ENCODE measurements around the gene ZNFX1. TPM values are rescaled to one million over a fixed set of nuclear protein-coding genes. Genes with fewer than 3 reads are reported as not detected.
"Not testable (repeated sequence)": the region's sequence is repeated elsewhere in the genome, so short reads cannot be mapped to it uniquely, and the experiment has no call there.

The ZNFX1 gene
- total and polyA plus RNA-seq, 5 donors, result 7.9 to 25.9 (median 22.7) TPM

- DNase-seq (no peak), ATAC-seq (no peak)
- H3K4me3 ChIP-seq (ENCODE audit: low read length), result no peak overlapping the region
- no peaks in the 10 kb centered on the region for H3K4me1 ChIP-seq (ENCODE audit: control insufficient read depth, insufficient read depth, low read length)
- H3K9me3 ChIP-seq (ENCODE audit: control insufficient read depth, low read length), result no peaks in the 10 kb centered on the region
- no peak overlapping the region for H3K27ac ChIP-seq (ENCODE audit: low read length)
- intact Hi-C loops (cut with DNase I), result no loop called here
- WGBS, result 89% methylated on average over 7 of the region's 7 CpGs
- no peaks in the 10 kb centered on the region for H3K27me3 ChIP-seq (ENCODE audit: control insufficient read depth, insufficient read depth)
Measured at GRCh38 chr20:49203011-49203410, 74.8 kb downstream of the ZNFX1 start.

GRCh38 chr20:49199729-49200293 lies 78.0 kb downstream of the ZNFX1 start:
- no peaks in the 10 kb centered on the region for H3K27me3 ChIP-seq (ENCODE audit: control insufficient read depth, insufficient read depth)
- WGBS, result 92% methylated on average over 4 of the region's 4 CpGs
- no peak overlapping the region for H3K4me3 ChIP-seq (ENCODE audit: low read length)
- intact Hi-C loops (cut with DNase I), result no loop called here
- H3K27ac ChIP-seq (ENCODE audit: low read length), result no peak overlapping the region
- H3K4me1 ChIP-seq (ENCODE audit: control insufficient read depth, insufficient read depth, low read length), result no peaks in the 10 kb centered on the region
- no peak for DNase-seq
- H3K9me3 ChIP-seq (ENCODE audit: control insufficient read depth, low read length), result no peaks in the 10 kb centered on the region
- ATAC-seq, result no peak

GRCh38 chr20:49192944-49193518 lies 84.8 kb downstream of the ZNFX1 start:
- H3K4me1 ChIP-seq (ENCODE audit: control insufficient read depth, insufficient read depth, low read length); intact Hi-C loops (cut with DNase I); H3K27me3 ChIP-seq (ENCODE audit: control insufficient read depth, insufficient read depth); H3K9me3 ChIP-seq (ENCODE audit: control insufficient read depth, low read length); H3K27ac ChIP-seq (ENCODE audit: low read length); ATAC-seq; H3K4me3 ChIP-seq (ENCODE audit: low read length); DNase-seq: not testable (repeated sequence)
- 85% methylated on average over 11 of the region's 11 CpGs for WGBS

Other genes starting within 250 kb of the ZNFX1 start
- gene CSE1L, start 231.7 kb downstream of the ZNFX1 start, total RNA-seq, result 10 to 100 TPM; 28.7 to 39.3 (median 34.3) TPM
- gene CSE1L, start 231.7 kb downstream of the ZNFX1 start, polyA plus RNA-seq, result 24.6 TPM
- 10 to 100 TPM; 53.3 to 65.1 (median 58.8) TPM for gene STAU1, start 89.7 kb downstream of the ZNFX1 start, total RNA-seq
- 33.2 TPM for gene STAU1, start 89.7 kb downstream of the ZNFX1 start, polyA plus RNA-seq
- 10 to 100 TPM; 13.0 to 17.5 (median 15.4) TPM for gene DDX27, start 58.6 kb downstream of the ZNFX1 start, total RNA-seq
- gene DDX27, start 58.6 kb downstream of the ZNFX1 start, polyA plus RNA-seq, result 16.9 TPM
- 1 to 10 TPM in 2 of 4 donors, under 1 TPM in 2; 0.35 to 1.6 (median 0.79) TPM for gene KCNB1, start 204.6 kb upstream of the ZNFX1 start, total RNA-seq
- 0.66 TPM for gene KCNB1, start 204.6 kb upstream of the ZNFX1 start, polyA plus RNA-seq

Data from right cardiac atrium (tissue), 5 donors.